NCI-H1436 treated with DMSO at 0.1 percent for 48 hours (cell line): ENCODE data around the gene TFAP2E.

Experiments used
- DNase-seq: peaks from one replicate; lab custom pipeline; 2025; lab: John Stamatoyannopoulos, UW

Gene TFAP2E

GRCh38 chr1:35595684-35596083, 22.6 kb downstream of the TFAP2E start:
- no peak for DNase-seq

- no peak for DNase-seq
These were observed 24.8 kb downstream of the TFAP2E start for GRCh38 chr1:35597870-35598269.

- DNase-seq: no peak
These were observed 25.8 kb downstream of the TFAP2E start for GRCh38 chr1:35598895-35599294.

GRCh38 chr1:35599411-35599810, 26.3 kb downstream of the TFAP2E start:
- DNase-seq: no peak

- no peak for DNase-seq
These were observed 27.5 kb downstream of the TFAP2E start for GRCh38 chr1:35600593-35600992.

- DNase-seq: no peak
These were observed 30.4 kb downstream of the TFAP2E start for GRCh38 chr1:35603468-35603867.

- DNase-seq: no peak
These were observed 30.8 kb downstream of the TFAP2E start for GRCh38 chr1:35603941-35604340.

- no peak for DNase-seq
These were observed 32.2 kb downstream of the TFAP2E start for GRCh38 chr1:35605071-35605866.

GRCh38 chr1:35605867-35606182, 32.7 kb downstream of the TFAP2E start:
- DNase-seq: no peak

GRCh38 chr1:35611655-35612054, 38.5 kb downstream of the TFAP2E start:
- DNase-seq: no peak

GRCh38 chr1:35615440-35615839, 42.3 kb downstream of the TFAP2E start:
- DNase-seq: no peak

GRCh38 chr1:35619237-35620121, 46.4 kb downstream of the TFAP2E start:
- DNase-seq: no peak

GRCh38 chr1:35622510-35623178, 49.5 kb downstream of the TFAP2E start:
- DNase-seq: no peak

- no peak for DNase-seq
These were observed 50.7 kb downstream of the TFAP2E start for GRCh38 chr1:35623832-35624231.

GRCh38 chr1:35629051-35629450, 55.9 kb downstream of the TFAP2E start:
- no peak for DNase-seq

GRCh38 chr1:35631396-35631795, 58.3 kb downstream of the TFAP2E start:
- no peak for DNase-seq

- no peak for DNase-seq
These were observed 60.4 kb downstream of the TFAP2E start for GRCh38 chr1:35633547-35633946.

- DNase-seq: no peak
These were observed 64.3 kb downstream of the TFAP2E start for GRCh38 chr1:35637401-35637809.

- no peak for DNase-seq
These were observed 67.5 kb downstream of the TFAP2E start for GRCh38 chr1:35640380-35641232.

- DNase-seq: peak; percentile 82
These were observed 68.2 kb downstream of the TFAP2E start, which contains the start of gene PSMB2 for GRCh38 chr1:35641233-35641866. TSS of gene PSMB2 (minus strand) at chr1:35641526. CDS start at chr1:35641432, 94 bp downstream.

- no peak for DNase-seq
These were observed 69.4 kb downstream of the TFAP2E start for GRCh38 chr1:35642471-35642955.
